Nucleus accumbens (tissue), 56 donors: ENCODE results near the gene PGA4.
"Not testable (repeated sequence)": the region's sequence is repeated elsewhere in the genome, so short reads cannot be mapped to it uniquely, and the experiment has no call there.

Experiments used
- DNase-seq, 56 donors: peaks; one replicate each; lab custom pipeline; 2025; lab: John Stamatoyannopoulos, UW

Gene PGA4

DNA sequence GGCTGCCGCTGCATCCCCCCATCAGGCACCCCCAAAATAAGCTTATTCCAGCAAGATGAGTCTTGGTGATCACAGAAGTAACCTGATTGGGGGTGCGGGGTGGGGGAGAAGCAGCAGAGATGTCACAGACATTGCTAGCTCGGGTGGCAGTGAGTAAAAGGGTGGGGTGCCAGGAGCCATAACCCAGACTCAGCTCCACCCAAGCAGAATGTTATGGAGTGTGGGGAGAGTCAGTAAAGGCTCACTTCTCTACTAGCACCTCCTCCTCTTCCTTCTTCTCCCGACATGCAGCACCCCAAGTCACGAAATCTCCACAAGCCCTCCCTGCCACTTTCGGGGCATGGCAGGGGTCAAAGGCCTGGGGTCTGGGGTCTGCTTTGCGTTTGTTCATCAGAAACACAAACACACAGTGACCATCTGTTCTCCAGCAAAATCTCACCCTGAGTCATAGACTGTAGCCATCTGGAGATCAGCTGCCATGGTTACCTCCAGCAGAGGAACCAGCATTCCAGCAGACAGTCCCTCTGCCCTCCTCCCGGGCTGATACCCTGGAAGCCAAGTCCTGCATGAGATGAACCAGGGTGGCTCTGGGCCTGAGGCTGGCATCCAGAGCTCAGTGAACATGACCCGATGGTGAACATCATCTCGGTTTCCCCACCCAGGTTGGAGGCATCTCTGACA, 23.3 kb downstream of the PGA4 start:
- DNase-seq, result not testable (repeated sequence)

DNA sequence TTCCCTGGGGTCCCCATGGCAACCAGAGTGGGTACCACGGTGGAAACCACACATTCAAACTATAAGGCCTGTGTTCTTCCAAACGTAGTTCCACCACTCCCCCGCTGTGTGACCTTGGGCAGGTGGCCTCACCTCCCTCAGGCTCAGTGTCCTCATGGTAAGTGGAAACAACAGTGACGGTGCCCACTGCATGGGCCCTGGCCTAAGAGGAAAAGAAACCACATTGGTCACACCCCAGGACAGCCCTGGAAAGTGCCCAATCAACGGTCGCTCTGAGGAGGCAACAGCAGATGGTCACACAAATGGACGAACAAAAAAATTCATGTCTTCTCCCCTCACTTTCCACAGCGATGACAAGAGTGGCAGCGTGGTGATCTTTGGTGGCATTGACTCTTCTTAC, 25.9 kb downstream of the PGA4 start:
- not testable (repeated sequence) for DNase-seq

GRCh38 chr11:61249201-61249600, 27.1 kb downstream of the PGA4 start:
- not testable (repeated sequence) for DNase-seq

DNA sequence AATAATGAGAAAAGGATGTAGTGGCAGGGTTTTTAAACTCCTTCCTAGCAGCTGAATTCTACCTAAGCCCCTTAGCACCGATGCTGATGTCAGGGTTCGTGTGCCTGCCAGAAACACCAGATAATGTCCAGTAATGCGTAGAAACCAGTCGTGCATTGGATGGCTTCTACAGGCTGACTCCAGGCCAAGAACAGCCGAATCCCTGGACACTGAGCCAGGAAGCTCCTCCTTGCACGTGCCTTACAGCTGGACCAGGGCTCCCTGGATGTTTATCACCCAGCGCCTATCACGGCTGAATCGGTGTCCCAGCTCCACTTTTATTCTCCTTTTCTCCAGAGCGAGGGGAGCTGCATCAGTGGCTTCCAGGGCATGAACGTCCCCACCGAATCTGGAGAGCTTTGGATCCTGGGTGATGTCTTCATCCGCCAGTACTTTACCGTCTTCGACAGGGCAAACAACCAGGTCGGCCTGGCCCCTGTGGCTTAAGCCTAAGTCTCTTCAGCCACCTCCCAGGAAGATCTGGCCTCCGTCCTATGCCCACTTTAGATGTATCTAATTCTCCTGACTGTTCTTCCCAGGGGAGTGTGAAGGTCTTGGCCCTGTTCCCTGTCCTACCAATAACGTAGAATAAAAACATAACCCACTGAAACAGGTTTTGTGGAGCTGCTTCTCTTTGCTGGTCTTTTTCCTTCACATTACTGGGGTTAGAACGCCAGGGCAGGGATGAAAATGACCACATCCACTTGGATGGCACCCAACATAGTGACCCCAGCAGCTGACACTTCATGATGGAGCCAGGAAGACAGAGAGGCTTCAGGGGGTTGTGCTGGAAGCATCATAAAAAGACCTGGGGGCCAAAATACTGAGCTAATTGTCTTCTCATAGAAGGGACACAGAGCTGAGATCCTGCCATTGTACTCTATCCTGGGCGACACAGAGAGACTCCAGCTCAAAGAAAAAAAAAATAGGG, 28.9 kb downstream of the PGA4 start:
- DNase-seq, result not testable (repeated sequence)

DNA sequence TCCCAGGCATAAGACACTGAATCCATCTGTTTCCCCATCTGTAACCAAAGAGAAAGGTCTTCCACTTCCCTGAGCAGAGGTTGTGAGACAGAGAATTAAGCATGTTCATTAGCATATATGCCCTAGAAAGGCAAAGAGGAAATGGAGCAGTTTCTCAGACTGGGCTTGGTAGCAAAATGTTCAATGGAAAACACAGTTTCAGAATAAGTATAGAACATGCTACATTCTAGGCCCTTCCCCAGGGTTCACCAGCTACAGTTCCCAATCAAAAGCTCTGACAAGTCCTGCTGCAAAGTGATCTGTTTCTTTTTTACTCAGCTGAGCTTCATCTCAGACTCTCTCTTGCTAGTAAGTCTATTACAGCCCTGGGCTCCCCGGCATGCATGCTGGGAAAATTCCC, 30.2 kb downstream of the PGA4 start:
- DNase-seq, result not testable (repeated sequence)

DNA sequence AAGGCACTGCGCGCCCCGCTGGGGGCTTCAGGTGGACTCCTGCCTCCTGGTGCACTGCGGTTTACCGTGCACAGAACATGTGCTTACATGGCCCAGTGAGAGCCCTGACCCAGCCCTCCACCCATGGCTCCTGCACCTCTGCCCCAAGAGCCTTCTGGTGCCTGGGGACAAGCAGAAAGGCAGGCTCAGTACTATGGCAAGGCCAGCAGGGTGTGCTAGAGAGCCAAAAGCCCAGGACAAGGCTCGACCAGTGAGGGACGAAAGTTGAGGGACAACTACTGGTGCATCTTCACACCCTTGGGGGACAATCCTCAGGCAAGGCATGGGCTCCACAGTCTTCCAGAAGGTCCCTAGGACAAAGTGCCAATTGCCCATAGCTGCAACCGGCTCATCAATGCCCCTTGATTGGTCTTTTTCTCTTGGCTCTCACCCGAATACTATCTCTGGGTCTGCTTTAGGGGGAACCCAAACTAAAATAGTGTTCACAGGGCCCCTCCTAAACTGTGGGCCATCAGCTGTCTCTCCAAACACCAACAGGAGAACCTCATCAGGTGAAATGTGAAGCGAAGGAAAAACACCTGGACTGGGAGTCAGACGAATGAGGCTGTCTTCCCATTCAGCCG, 32.4 kb downstream of the PGA4 start:
- DNase-seq, result peak in 40 of 56 donors; percentile 2 to 70 (median 20)

- DNase-seq, result no peak
Measured at GRCh38 chr11:61256710-61257482, 34.7 kb downstream of the PGA4 start.

DNA sequence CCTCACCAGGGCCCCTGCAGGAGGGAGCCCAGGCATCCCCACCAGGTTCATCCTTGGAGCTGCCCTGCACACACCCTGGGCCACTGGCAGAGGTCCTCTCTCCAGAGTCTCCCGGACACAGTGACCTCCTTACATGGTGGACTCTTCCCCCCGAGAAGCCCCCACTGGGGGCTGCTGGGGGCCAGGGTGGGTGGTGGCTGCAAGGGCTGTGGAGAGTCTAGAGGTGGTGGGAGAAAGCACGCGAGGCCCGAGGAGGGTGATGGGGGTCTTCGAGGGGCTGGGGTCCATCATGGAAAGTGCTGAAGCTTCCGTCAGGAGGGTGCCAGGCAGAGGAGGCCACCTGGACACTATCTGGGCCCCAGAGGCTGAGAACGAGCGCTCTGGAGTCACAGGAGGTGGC, 36.4 kb downstream of the PGA4 start:
- no peak for DNase-seq

- DNase-seq, result no peak
Measured at GRCh38 chr11:61259363-61259762, 37.2 kb downstream of the PGA4 start.

GRCh38 chr11:61264371-61264770, 42.2 kb downstream of the PGA4 start:
- no peak for DNase-seq

- no peak for DNase-seq
Measured at GRCh38 chr11:61264795-61265194, 42.6 kb downstream of the PGA4 start.

GRCh38 chr11:61265357-61265756, 43.2 kb downstream of the PGA4 start:
- DNase-seq, result no peak

DNA sequence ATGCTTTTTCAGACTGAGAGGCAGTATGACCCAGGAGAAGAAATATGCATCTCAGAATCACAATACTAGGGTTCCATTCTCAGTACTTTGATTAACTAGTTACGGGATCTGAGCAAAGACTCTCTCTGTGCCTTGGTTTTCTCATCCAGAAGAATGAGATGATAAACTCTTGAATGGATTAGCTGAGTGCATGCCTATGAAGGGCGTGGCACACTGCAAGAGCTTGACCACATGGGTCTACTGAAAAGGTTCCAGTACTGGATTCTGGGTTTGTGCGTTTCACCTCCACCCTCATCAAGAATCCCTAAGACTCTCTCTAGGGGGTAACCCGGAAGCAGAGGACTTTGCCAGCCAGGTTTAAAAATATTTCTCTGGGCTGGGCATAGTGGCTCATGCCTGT, 44.5 kb downstream of the PGA4 start:
- no peak for DNase-seq

GRCh38 chr11:61267437-61267841, 45.3 kb downstream of the PGA4 start:
- DNase-seq, result no peak

DNA sequence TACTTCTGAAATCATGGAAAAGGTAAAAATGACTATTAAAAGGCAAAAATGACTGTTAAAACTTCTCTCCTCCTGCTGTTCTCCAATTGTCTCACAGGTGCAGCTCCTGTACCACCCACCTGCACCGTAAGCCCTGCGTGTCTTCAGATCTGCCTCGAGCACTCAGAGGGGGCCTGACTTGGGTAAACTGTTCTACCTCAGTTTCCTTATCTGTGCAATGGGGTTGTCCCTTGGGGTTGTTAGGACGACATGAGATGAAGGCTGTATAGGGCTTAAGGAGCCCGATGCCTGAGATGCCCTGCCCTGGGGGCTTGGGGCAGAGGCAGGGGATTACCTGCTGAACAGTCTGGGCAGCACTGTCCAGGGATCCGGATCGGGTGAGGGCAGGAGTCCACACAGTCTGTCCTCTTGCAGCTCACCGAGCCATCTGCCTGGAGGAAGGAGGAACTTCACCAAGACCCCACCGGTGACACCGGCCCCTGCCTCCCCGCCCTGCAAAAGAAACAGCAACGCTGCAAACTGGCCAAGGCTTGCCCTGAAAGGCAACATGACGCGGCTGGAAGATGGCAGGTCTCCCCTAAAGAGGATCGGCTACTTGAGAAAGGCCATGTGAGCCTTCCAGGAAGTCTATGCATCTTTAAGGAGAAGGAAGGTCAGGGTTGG, 46.6 kb downstream of the PGA4 start:
- DNase-seq, result no peak

DNA sequence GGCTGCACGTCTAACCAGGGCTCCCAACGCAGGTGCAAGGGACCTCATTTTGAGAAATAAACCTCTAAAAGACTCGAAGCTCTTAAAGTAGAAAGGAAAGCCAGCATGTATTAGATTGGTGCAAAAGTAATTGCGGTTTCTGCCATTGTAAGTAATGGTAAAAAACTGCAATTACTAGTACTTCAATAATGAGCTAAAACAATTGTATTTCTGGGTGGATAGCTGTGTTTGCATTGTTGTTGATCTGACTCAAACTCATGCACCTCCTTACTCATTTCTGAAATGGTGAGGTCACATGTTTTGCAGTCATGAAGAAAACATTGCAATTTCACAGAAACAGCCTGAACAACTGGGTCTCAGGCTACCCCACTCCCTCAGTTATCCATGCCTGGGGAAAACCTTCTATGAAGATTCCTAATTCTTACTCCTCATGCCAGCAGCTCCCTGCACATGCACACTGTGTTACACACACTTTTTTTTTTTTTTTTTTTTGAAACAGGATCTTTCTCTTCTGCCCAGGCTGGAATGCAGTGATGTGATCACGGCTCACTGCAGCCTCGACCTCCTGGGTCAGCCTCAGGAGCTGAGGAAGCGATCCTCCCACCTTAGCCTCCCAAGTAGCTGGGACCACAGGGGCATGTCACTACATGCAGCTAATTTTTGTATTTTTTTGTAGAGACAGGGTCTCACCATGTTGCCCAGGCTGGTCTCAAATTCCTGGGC, 48.4 kb downstream of the PGA4 start:
- DNase-seq, result no peak

GRCh38 chr11:61272731-61273130, 50.6 kb downstream of the PGA4 start:
- DNase-seq, result no peak

GRCh38 chr11:61273178-61274078, 51.3 kb downstream of the PGA4 start:
- DNase-seq, result peak in 28 of 56 donors; percentile 9 to 69 (median 29)
